Neuronal stem cell (in vitro differentiated cells): ENCODE measurements around the gene HAUS5.

Source experiments
- DNase-seq: peaks from one replicate; pipeline ENCODE4 v3.0.0-alpha.2; 2013; ENCODE audit warnings: low spot score
- H2AFZ ChIP-seq: one replicate; pipeline ENCODE4 v1.6.1; 2013; ENCODE audit warnings: mild to moderate bottlenecking, low read length, inconsistent platforms
- H2AK5ac ChIP-seq: 2 replicates; pipeline ENCODE4 v1.6.1; 2013; ENCODE audit warnings: low read depth, mild to moderate bottlenecking, inconsistent platforms, low read length, moderate library complexity, mixed read lengths
- H2BK120ac ChIP-seq: 2 replicates; pipeline ENCODE4 v1.6.1; 2013; ENCODE audit warnings: low read depth, mild to moderate bottlenecking, inconsistent platforms, low read length, moderate library complexity, mixed read lengths
- H2BK12ac ChIP-seq: one replicate; pipeline ENCODE4 v1.6.1; 2013; ENCODE audit warnings: low read length, inconsistent platforms
- H2BK15ac ChIP-seq: 2 replicates; pipeline ENCODE4 v1.6.1; 2013; ENCODE audit warnings: mild to moderate bottlenecking, low read length, inconsistent platforms, mixed read lengths
- H2BK5ac ChIP-seq: one replicate; pipeline ENCODE4 v1.6.1; 2013; ENCODE audit warnings: inconsistent platforms, mild to moderate bottlenecking, low read length, moderate library complexity
- H3K14ac ChIP-seq: one replicate; pipeline ENCODE4 v1.6.1; 2013; ENCODE audit warnings: low read length, inconsistent platforms
- H3K18ac ChIP-seq: 2 replicates; pipeline ENCODE4 v1.6.1; 2013; ENCODE audit warnings: low read length, inconsistent platforms
- H3K23ac ChIP-seq: 2 replicates; pipeline ENCODE4 v1.6.1; 2013; ENCODE audit warnings: low read depth, mild to moderate bottlenecking, mixed read lengths, low read length, inconsistent platforms; ENCODE audit not compliant: poor library complexity
- H3K27ac ChIP-seq: replicated peaks from 3 replicates; pipeline ENCODE4 v1.5.1; 2013; ENCODE audit warnings: low read length, inconsistent platforms
- H3K27me3 ChIP-seq, 3 experiments: 2 replicates each; pipeline ENCODE4 v1.6.1; 2013; ENCODE audit warnings: low read length in 3 of 3, mild to moderate bottlenecking in 2 of 3, inconsistent platforms in 1 of 3, low read depth in 1 of 3, mixed read lengths in 1 of 3, moderate library complexity in 1 of 3; ENCODE audit not compliant: control insufficient read depth in 3 of 3, insufficient read depth in 3 of 3
- H3K36me3 ChIP-seq, 2 donors: replicated peaks in 1 of 2; 2 replicates each; pipeline ENCODE4 v1.6.1; 2013; ENCODE audit warnings: low read length in 2 of 2; ENCODE audit not compliant: control insufficient read depth in 2 of 2, insufficient read depth in 2 of 2
- H3K4ac ChIP-seq: 2 replicates; pipeline ENCODE4 v1.6.1; 2013; ENCODE audit warnings: inconsistent platforms, mild to moderate bottlenecking, low read length, moderate library complexity
- H3K4me1 ChIP-seq, 2 donors: 1 replicate in 1 of 2; 2 replicates in 1 of 2; pipeline ENCODE4 v1.6.1; 2013; ENCODE audit warnings: low read length in 2 of 2, low read depth in 1 of 2; ENCODE audit not compliant: control insufficient read depth in 2 of 2, insufficient read depth in 1 of 2
- H3K4me2 ChIP-seq: one replicate; pipeline ENCODE4 v1.6.1; 2013; ENCODE audit warnings: mild to moderate bottlenecking, low read length, inconsistent platforms; ENCODE audit not compliant: insufficient read depth, poor library complexity, severe bottlenecking
- H3K4me3 ChIP-seq, 2 donors: 2 replicates each; pipeline ENCODE4 v1.5.1; 2013; ENCODE audit warnings: low read length in 2 of 2, mild to moderate bottlenecking in 2 of 2, inconsistent platforms in 1 of 2, moderate library complexity in 1 of 2
- H3K79me1 ChIP-seq: one replicate; pipeline ENCODE4 v1.6.1; 2013; ENCODE audit warnings: low read depth, mild to moderate bottlenecking, inconsistent platforms, low read length, moderate library complexity
- H3K9ac ChIP-seq: one replicate; pipeline ENCODE4 v1.6.1; 2013; ENCODE audit warnings: mild to moderate bottlenecking, low read depth, low read length, inconsistent platforms; ENCODE audit not compliant: poor library complexity
- H3K9me3 ChIP-seq, 2 donors: replicated peaks in 1 of 2; 2 replicates each; pipeline versions ENCODE3 to v1.6.1; 2013; ENCODE audit warnings: low read length in 2 of 2, mild to moderate bottlenecking in 2 of 2, inconsistent platforms in 1 of 2, low read depth in 1 of 2, mixed read lengths in 1 of 2, moderate library complexity in 1 of 2; ENCODE audit not compliant: control insufficient read depth in 2 of 2, insufficient read depth in 1 of 2
- H4K8ac ChIP-seq: one replicate; pipeline ENCODE4 v1.6.1; 2013; ENCODE audit warnings: low read depth, mild to moderate bottlenecking, inconsistent platforms, low read length, moderate library complexity
- H4K91ac ChIP-seq: one replicate; pipeline ENCODE4 v1.6.1; 2013; ENCODE audit warnings: low read length, low read depth, mild to moderate bottlenecking, inconsistent platforms; ENCODE audit not compliant: poor library complexity
- WGBS, 2 donors: extraction: QIAGEN DNeasy Blood & Tissue Kit; methylation state at CpG; one replicate each; pipeline ENCODE4 v1.1.7; 2013; ENCODE audit warnings: missing lambda C conversion rate in 2 of 2, mixed read lengths in 1 of 2; ENCODE audit not compliant: insufficient read length in 2 of 2, insufficient replicate concordance in 1 of 2; ENCODE audit errors: extremely low coverage in 2 of 2; 5-methylcytosine and 5-hydroxymethylcytosine counted together

The HAUS5 gene

GRCh38 chr19:35671818-35672217 is 59.3 kb downstream of the HAUS5 start:
- Histone ChIP-seq H3K79me1 (no peaks in the 10 kb centered on the region), H3K9ac (no peak overlapping the region), H3K18ac (no peak overlapping the region), H2AK5ac (no peak overlapping the region), H2BK120ac (no peak overlapping the region), H3K36me3 (no peaks in the 10 kb centered on the region), H2BK15ac (no peak overlapping the region), H3K14ac (no peak overlapping the region), H2AFZ (no peak overlapping the region), H3K27me3 (peaks cover 0 to 18% (median 10%) of the 10 kb centered on the region in 3 experiments), H4K91ac (no peak overlapping the region), H3K27ac (no peak overlapping the region), H3K4me3 (no peak overlapping the region), H3K4me1 (peaks cover 0 to 5% of the 10 kb centered on the region in 2 donors), H4K8ac (no peak overlapping the region), H3K4ac (no peak overlapping the region), H2BK12ac (no peak overlapping the region), H3K9me3 (peaks cover 0 to 3% of the 10 kb centered on the region in 2 donors), H2BK5ac (no peak overlapping the region), H3K23ac (no peak overlapping the region), H3K4me2 (no peak overlapping the region)
- WGBS, 2 donors = no CpG with 5 or more reads among the region's 3 CpGs
- DNase-seq = no peak

GRCh38 chr19:35673121-35673804 is 60.7 kb downstream of the HAUS5 start:
- no peak overlapping the region for H3K27ac ChIP-seq
- peaks cover 0 to 18% (median 10%) of the 10 kb centered on the region in 3 experiments for H3K27me3 ChIP-seq
- no CpG with 5 or more reads among the region's 39 CpGs for WGBS, 2 donors
- peak overlapping the region; percentile 52 for H3K23ac ChIP-seq
- H3K18ac ChIP-seq = peak overlapping the region; percentile 84
- H2BK15ac ChIP-seq = no peak overlapping the region
- no peaks in the 10 kb centered on the region for H3K36me3 ChIP-seq
- peak overlapping the region; percentile 86 for H4K8ac ChIP-seq
- H3K4ac ChIP-seq = no peak overlapping the region
- H2AK5ac ChIP-seq = no peak overlapping the region
- peak overlapping the region; percentile 58 for H3K4me2 ChIP-seq
- H2BK120ac ChIP-seq = no peak overlapping the region
- no peak overlapping the region for H2BK5ac ChIP-seq
- DNase-seq = no peak
- peak overlapping the region; percentile 22 to 77 for H3K4me3 ChIP-seq
- H3K14ac ChIP-seq = no peak overlapping the region
- H3K79me1 ChIP-seq = no peaks in the 10 kb centered on the region
- H2BK12ac ChIP-seq = peak overlapping the region; percentile 30
- peak overlapping the region; percentile 92 for H2AFZ ChIP-seq
- H3K9ac ChIP-seq = peak overlapping the region; percentile 88
- H3K4me1 ChIP-seq = peaks cover 0 to 5% of the 10 kb centered on the region in 2 donors
- H3K9me3 ChIP-seq = peaks cover 0 to 3% of the 10 kb centered on the region in 2 donors
- no peak overlapping the region for H4K91ac ChIP-seq
